H9 (cell line): ENCODE measurements around the gene RNU7-1. TPM values are rescaled to one million over a fixed set of nuclear protein-coding genes. Genes with fewer than 3 reads are reported as not detected.
A peak's percentile ranks its signal among the peaks of the same experiment; 100 is the strongest.

Source experiments
- DNase-seq: peaks from one replicate; pipeline ENCODE4 v3.0.0-alpha.2; 2017
- H2AFZ ChIP-seq: one replicate; pipeline ENCODE4 v1.6.1; 2013; ENCODE audit warnings: mild to moderate bottlenecking, low read length, control low read depth, moderate library complexity
- H2AK5ac ChIP-seq: 2 replicates; pipeline ENCODE4 v1.6.1; 2013; ENCODE audit warnings: low read length, control low read depth, mixed read lengths; ENCODE audit not compliant: insufficient read length
- H2BK120ac ChIP-seq: one replicate; pipeline ENCODE4 v1.6.1; 2013; ENCODE audit warnings: low read depth, mild to moderate bottlenecking, low read length, control low read depth, inconsistent platforms; ENCODE audit not compliant: poor library complexity, severe bottlenecking
- H2BK12ac ChIP-seq: 2 replicates; pipeline ENCODE4 v1.6.1; 2013; ENCODE audit warnings: low read length, control low read depth, mixed read lengths, low read depth; ENCODE audit not compliant: insufficient read length
- H2BK15ac ChIP-seq: 2 replicates; pipeline ENCODE4 v1.6.1; 2013; ENCODE audit warnings: low read depth, low read length, control low read depth
- H2BK20ac ChIP-seq: one replicate; pipeline ENCODE4 v1.6.1; 2013; ENCODE audit warnings: low read depth, mild to moderate bottlenecking, low read length, control low read depth, inconsistent platforms; ENCODE audit not compliant: poor library complexity, severe bottlenecking
- H2BK5ac ChIP-seq: 2 replicates; pipeline ENCODE4 v1.6.1; 2013; ENCODE audit warnings: low read length, control low read depth, mixed read lengths; ENCODE audit not compliant: insufficient read length
- H3K14ac ChIP-seq: 2 replicates; pipeline ENCODE4 v1.6.1; 2013; ENCODE audit warnings: low read length, control low read depth; ENCODE audit not compliant: insufficient read depth
- H3K18ac ChIP-seq: 2 replicates; pipeline ENCODE4 v1.6.1; 2013; ENCODE audit warnings: low read depth, mild to moderate bottlenecking, mixed read lengths, low read length, control low read depth; ENCODE audit not compliant: insufficient read length
- H3K23ac ChIP-seq: 2 replicates; pipeline ENCODE4 v1.6.1; 2013; ENCODE audit warnings: low read length, control low read depth, mixed read lengths, low read depth; ENCODE audit not compliant: insufficient read length
- H3K23me2 ChIP-seq: 2 replicates; pipeline ENCODE4 v1.6.1; 2013; ENCODE audit warnings: low read depth, mild to moderate bottlenecking, mixed read lengths, low read length, control low read depth; ENCODE audit not compliant: insufficient read length, poor library complexity, severe bottlenecking
- H3K27ac ChIP-seq: 2 replicates; pipeline ENCODE4 v1.5.1; 2013; ENCODE audit warnings: low read length, control low read depth, mixed read lengths, low read depth; ENCODE audit not compliant: insufficient read length
- H3K27me3 ChIP-seq: 2 replicates; pipeline ENCODE4 v1.6.1; 2013; ENCODE audit warnings: low read length, control low read depth, inconsistent platforms; ENCODE audit not compliant: insufficient read depth
- H3K4ac ChIP-seq: 2 replicates; pipeline ENCODE4 v1.6.1; 2013; ENCODE audit warnings: low read depth, mild to moderate bottlenecking, control low read depth, inconsistent platforms, low read length, moderate library complexity
- H3K4me1 ChIP-seq: 2 replicates; pipeline ENCODE4 v1.6.1; 2013; ENCODE audit warnings: low read length, control low read depth, inconsistent platforms; ENCODE audit not compliant: insufficient read depth
- H3K4me2 ChIP-seq: 2 replicates; pipeline ENCODE4 v1.6.1; 2013; ENCODE audit warnings: low read length, control low read depth, mixed read lengths; ENCODE audit not compliant: insufficient read length, insufficient read depth
- H3K56ac ChIP-seq: 2 replicates; pipeline ENCODE4 v1.6.1; 2013; ENCODE audit warnings: low read depth, mild to moderate bottlenecking, mixed read lengths, low read length, control low read depth; ENCODE audit not compliant: insufficient read length
- H3K79me1 ChIP-seq: 2 replicates; pipeline ENCODE4 v1.6.1; 2013; ENCODE audit warnings: low read depth, mild to moderate bottlenecking, moderate library complexity, low read length, control low read depth, inconsistent platforms; ENCODE audit not compliant: insufficient read depth, poor library complexity, severe bottlenecking
- H3K79me2 ChIP-seq: 2 replicates; pipeline ENCODE4 v1.6.1; 2013; ENCODE audit warnings: low read length, control low read depth, inconsistent platforms; ENCODE audit not compliant: insufficient read depth
- H3K9ac ChIP-seq: 2 replicates; pipeline ENCODE4 v1.6.1; 2013; ENCODE audit warnings: low read length, control low read depth, mixed read lengths; ENCODE audit not compliant: insufficient read length; ENCODE audit errors: extremely low read depth
- H3K9me3 ChIP-seq: one replicate; pipeline ENCODE4 v1.6.1; 2013; ENCODE audit warnings: low read depth, low read length, inconsistent platforms; ENCODE audit not compliant: control insufficient read depth
- H3T11ph ChIP-seq: one replicate; pipeline ENCODE4 v1.6.1; 2013; ENCODE audit warnings: mild to moderate bottlenecking, low read length, control low read depth, inconsistent platforms
- H4K20me1 ChIP-seq: one replicate; pipeline ENCODE4 v1.6.1; 2013; ENCODE audit not compliant: control insufficient read depth, insufficient read length, insufficient read depth
- H4K5ac ChIP-seq: 2 replicates; pipeline ENCODE4 v1.6.1; 2013; ENCODE audit warnings: low read depth, mild to moderate bottlenecking, mixed read lengths, low read length, control low read depth; ENCODE audit not compliant: insufficient read length
- H4K8ac ChIP-seq: replicated peaks from 2 replicates; pipeline ENCODE4 v1.6.1; 2013; ENCODE audit warnings: low read length, control low read depth, mixed read lengths, low read depth; ENCODE audit not compliant: insufficient read length
- H4K91ac ChIP-seq: 2 replicates; pipeline ENCODE4 v1.6.1; 2013; ENCODE audit warnings: low read depth, mild to moderate bottlenecking, moderate library complexity, mixed read lengths, low read length, control low read depth; ENCODE audit not compliant: insufficient read length
- H3K27ac Mint-ChIP-seq, 3 experiments: 2 replicates in 2 of 3; 3 replicates in 1 of 3; pipeline ENCODE4 v1.8.0; 2020 to 2021; ENCODE audit warnings: mixed read lengths in 3 of 3, mild to moderate bottlenecking in 1 of 3, moderate library complexity in 1 of 3
- H3K27me3 Mint-ChIP-seq: 2 replicates; pipeline ENCODE4 v1.8.0; 2021; ENCODE audit warnings: low read depth, mild to moderate bottlenecking, moderate library complexity, mixed read lengths
- H3K36me3 Mint-ChIP-seq, 3 experiments: 2 replicates in 2 of 3; 3 replicates in 1 of 3; pipeline ENCODE4 v1.8.0; 2020 to 2021; ENCODE audit warnings: low read depth in 3 of 3, mixed read lengths in 3 of 3; ENCODE audit not compliant: insufficient read depth in 1 of 3
- H3K4me1 Mint-ChIP-seq, 2 experiments: 2 replicates each; pipeline ENCODE4 v1.8.0; 2020; ENCODE audit warnings: mixed read lengths in 2 of 2
- H3K4me3 Mint-ChIP-seq, 2 experiments: 2 replicates in 1 of 2; 3 replicates in 1 of 2; pipeline ENCODE4 v1.8.0; 2020 to 2021; ENCODE audit warnings: mild to moderate bottlenecking in 2 of 2, mixed read lengths in 2 of 2, moderate library complexity in 1 of 2
- H3K9me3 Mint-ChIP-seq, 2 experiments: 2 replicates in 1 of 2; 3 replicates in 1 of 2; pipeline ENCODE4 v1.8.0; 2020; ENCODE audit warnings: mild to moderate bottlenecking in 2 of 2, mixed read lengths in 2 of 2, moderate library complexity in 1 of 2
- WGBS: extraction: QIAGEN DNeasy Blood & Tissue Kit; methylation state at CpG from one replicate; pipeline ENCODE4 v1.1.7; 2013; ENCODE audit warnings: missing lambda C conversion rate, low lambda C conversion rate, mixed read lengths; ENCODE audit not compliant: insufficient read length; ENCODE audit errors: extremely low coverage; 5-methylcytosine and 5-hydroxymethylcytosine counted together
- total RNA-seq: library from RNA; stranded (reverse); gene quantifications from 2 replicates; pipeline ENCODE4 v1.2.1, GENCODE V29; 2021
- TF ChIP-seq, protein P1 (sequence below): fragments of 200-600 bp; sonication (generic); conservative IDR thresholded peaks from 3 replicates; pipeline ENCODE4 v1.8.0; 2021; ENCODE audit warnings: antibody characterized with exemption, mild to moderate bottlenecking

The RNU7-1 gene
- total RNA-seq, 1 experiment from 2014 or later: not detected

DNA sequence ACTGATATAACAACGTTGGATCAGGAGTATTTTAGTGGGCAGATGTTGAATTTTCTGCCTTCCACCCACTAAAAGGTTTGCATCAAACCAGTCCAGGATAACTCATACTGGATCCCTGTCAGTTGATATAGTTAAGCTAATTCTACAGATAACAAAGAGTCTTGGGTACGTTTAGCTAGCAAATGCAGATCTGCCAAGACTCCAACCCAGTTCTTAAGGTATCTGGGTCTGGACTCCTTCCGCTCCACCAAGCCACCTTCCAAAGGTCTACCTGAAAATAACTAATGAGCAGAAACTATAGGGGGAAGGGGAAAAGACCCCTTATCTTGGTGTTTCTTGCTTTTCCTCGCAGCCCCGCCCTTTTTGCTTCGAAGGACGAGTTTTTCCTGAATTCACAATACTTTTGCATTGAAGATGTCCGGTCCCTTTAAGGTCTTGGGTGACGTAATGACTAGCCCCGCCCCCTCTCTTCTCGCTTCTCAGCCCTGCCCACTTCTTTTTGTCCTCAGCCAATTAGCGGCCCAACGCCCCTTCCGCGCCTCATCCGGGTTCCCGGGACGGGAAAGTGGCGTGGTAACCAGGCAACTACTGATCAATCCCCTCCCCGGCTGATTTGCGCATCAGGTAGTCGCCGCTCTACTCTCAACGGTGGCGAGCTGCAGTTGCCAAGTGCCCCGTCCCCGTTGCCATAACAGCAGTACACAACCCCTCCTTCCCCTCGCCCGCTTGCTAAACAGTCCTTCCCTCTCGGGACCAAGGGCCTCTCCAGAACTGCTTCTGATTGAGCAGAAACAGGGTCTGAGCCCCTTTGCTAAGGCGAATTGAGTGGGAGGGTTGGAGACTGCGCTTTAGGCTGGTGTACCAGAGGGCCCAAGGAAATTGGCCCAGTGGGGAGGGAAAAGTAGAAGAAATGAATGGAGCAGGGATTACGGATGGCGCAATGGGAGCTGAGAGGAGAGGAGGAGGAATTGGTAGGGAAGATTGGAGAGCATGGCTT lies 39.0 kb upstream of the RNU7-1 start, which contains the start of gene LRRC23:
Gene LRRC23 (plus strand): TSS at position 543 of the 997 bp plus-strand sequence. CDS start 812 bp downstream, outside the sequence.
- no peaks in the 10 kb centered on the region for H3K9me3 Mint-ChIP-seq
- H3K27ac ChIP-seq: no peak within 1 kb of the TSS
- peaks cover 3% of the 10 kb centered on the region for H3K23me2 ChIP-seq
- H3T11ph ChIP-seq: peak within 1 kb of the TSS; percentile 63
- TF ChIP-seq, protein P1, sequence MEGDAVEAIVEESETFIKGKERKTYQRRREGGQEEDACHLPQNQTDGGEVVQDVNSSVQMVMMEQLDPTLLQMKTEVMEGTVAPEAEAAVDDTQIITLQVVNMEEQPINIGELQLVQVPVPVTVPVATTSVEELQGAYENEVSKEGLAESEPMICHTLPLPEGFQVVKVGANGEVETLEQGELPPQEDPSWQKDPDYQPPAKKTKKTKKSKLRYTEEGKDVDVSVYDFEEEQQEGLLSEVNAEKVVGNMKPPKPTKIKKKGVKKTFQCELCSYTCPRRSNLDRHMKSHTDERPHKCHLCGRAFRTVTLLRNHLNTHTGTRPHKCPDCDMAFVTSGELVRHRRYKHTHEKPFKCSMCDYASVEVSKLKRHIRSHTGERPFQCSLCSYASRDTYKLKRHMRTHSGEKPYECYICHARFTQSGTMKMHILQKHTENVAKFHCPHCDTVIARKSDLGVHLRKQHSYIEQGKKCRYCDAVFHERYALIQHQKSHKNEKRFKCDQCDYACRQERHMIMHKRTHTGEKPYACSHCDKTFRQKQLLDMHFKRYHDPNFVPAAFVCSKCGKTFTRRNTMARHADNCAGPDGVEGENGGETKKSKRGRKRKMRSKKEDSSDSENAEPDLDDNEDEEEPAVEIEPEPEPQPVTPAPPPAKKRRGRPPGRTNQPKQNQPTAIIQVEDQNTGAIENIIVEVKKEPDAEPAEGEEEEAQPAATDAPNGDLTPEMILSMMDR: no peak
- H4K8ac ChIP-seq: no peak within 1 kb of the TSS
- H2BK20ac ChIP-seq: no peak within 1 kb of the TSS
- no peaks in the 10 kb centered on the region for H3K36me3 Mint-ChIP-seq
- H3K27me3 Mint-ChIP-seq: peaks cover 7% of the 10 kb centered on the region
- peaks cover 4 to 14% of the 10 kb centered on the region in 2 experiments for H3K4me1 Mint-ChIP-seq
- H4K20me1 ChIP-seq: peaks cover 2% of the 10 kb centered on the region
- no peaks in the 10 kb centered on the region for H3K79me1 ChIP-seq
- no peaks in the 10 kb centered on the region; the same call in 1 of the 2 replicates for H3K27me3 ChIP-seq
- H3K9ac ChIP-seq: peak within 1 kb of the TSS; percentile 43
- H3K18ac ChIP-seq: peak within 1 kb of the TSS; percentile 95
- H2BK12ac ChIP-seq: peak within 1 kb of the TSS; percentile 92
- H3K4me1 ChIP-seq: peaks cover 2% of the 10 kb centered on the region; the same call in 1 of the 2 replicates
- H3K4me2 ChIP-seq: peak within 1 kb of the TSS; percentile 81
- peak within 1 kb of the TSS; percentile 91 for H4K91ac ChIP-seq
- H2AK5ac ChIP-seq: no peak within 1 kb of the TSS
- WGBS: no CpG with 5 or more reads among the region's 34 CpGs
- H2BK120ac ChIP-seq: peak within 1 kb of the TSS; percentile 94
- no peaks in the 10 kb centered on the region for H3K79me2 ChIP-seq
- no peaks in the 10 kb centered on the region for H3K9me3 ChIP-seq
- no peak within 1 kb of the TSS for H2BK5ac ChIP-seq
- no peak within 1 kb of the TSS for H3K23ac ChIP-seq
- no peak within 1 kb of the TSS for H3K56ac ChIP-seq
- no peak within 1 kb of the TSS for H3K4me3 Mint-ChIP-seq
- peak; percentile 100 for DNase-seq
- H2AFZ ChIP-seq: no peak within 1 kb of the TSS
- peak within 1 kb of the TSS in 1 of 3 experiments; percentile 17; a peak in 3 of 7 replicates for H3K27ac Mint-ChIP-seq
- H4K5ac ChIP-seq: no peak within 1 kb of the TSS
- H2BK15ac ChIP-seq: no peak within 1 kb of the TSS; the same call in 1 of the 2 replicates
- H3K14ac ChIP-seq: peak within 1 kb of the TSS; percentile 98
- peak within 1 kb of the TSS; percentile 52 for H3K4ac ChIP-seq
